ENCODE results near the gene TMEM121.

- TF ChIP-seq CTCF (optimal IDR thresholded peaks at IDR 0.05 in 1 of 3, IDR thresholded peaks at IDR 0.05 in 1 of 3, conservative IDR thresholded peaks at IDR 0.05 in 1 of 3; ENCODE audit: extremely low read depth in 1 of 3, insufficient read depth in 2 of 3, low read length in 3 of 3) (no peak), EZH2 (IDR thresholded peaks at IDR 0.05; ENCODE audit: low read length) (no peak)
Measured at GRCh38 chr14:105482486-105483110, 43.8 kb upstream of the TMEM121 start.

Data from keratinocyte (primary cell).